HepG2 (cell line): ENCODE results near the gene LDLR. TPM values are rescaled to one million over a fixed set of nuclear protein-coding genes. Genes with fewer than 3 reads are reported as not detected.
A peak's percentile ranks its signal among the peaks of the same experiment; 100 is the strongest.

Experiments used
- ARID4A ChIP-seq: sonication (generic); formaldehyde crosslinking; IDR thresholded peaks from 2 replicates; pipeline ENCODE4 v1.5.0; 2020; ENCODE audit warnings: mild to moderate bottlenecking, missing genetic modification reagents, borderline replicate concordance
- CREBL2 ChIP-seq: sonication (generic); formaldehyde crosslinking; IDR thresholded peaks from 2 replicates; pipeline ENCODE4 v1.8.1; 2023; ENCODE audit warnings: missing genetic modification reagents, mild to moderate bottlenecking, borderline replicate concordance
- FOXM1 ChIP-seq: sonication (generic); formaldehyde crosslinking; IDR thresholded peaks from 2 replicates; pipeline ENCODE4 v1.5.0; 2020; ENCODE audit warnings: missing genetic modification reagents
- GABPB1 ChIP-seq: IDR thresholded peaks from 2 replicates; pipeline ENCODE4 v1.6.1; 2016; ENCODE audit warnings: mild to moderate bottlenecking, missing genetic modification reagents, moderate library complexity, missing compliant biosample characterization
- GMEB2 ChIP-seq: IDR thresholded peaks from 2 replicates; pipeline ENCODE4 v1.6.1; 2016; ENCODE audit warnings: missing biosample characterization, missing genetic modification reagents, low read depth
- JUNB ChIP-seq: sonication (generic); formaldehyde crosslinking; IDR thresholded peaks from 2 replicates; pipeline ENCODE4 v1.8.0; 2022; ENCODE audit warnings: missing genetic modification reagents, mild to moderate bottlenecking, borderline replicate concordance
- MEIS2 ChIP-seq: sonication (generic); formaldehyde crosslinking; IDR thresholded peaks from 2 replicates; pipeline ENCODE4 v1.9.0; 2021; ENCODE audit warnings: mild to moderate bottlenecking, missing genetic modification reagents
- MTA1 ChIP-seq: sonication (generic); formaldehyde crosslinking; IDR thresholded peaks from 2 replicates; pipeline ENCODE4 v1.4.0; 2020; ENCODE audit warnings: missing genetic modification reagents, mild to moderate bottlenecking, borderline replicate concordance
- NR2F1 ChIP-seq, 2 experiments: fragments of 450-650 bp in 1 of 2; formaldehyde crosslinking in 1 of 2; IDR thresholded peaks; 2 replicates each; pipeline versions ENCODE4 v1.5.0 to v1.6.1; 2016 to 2020; ENCODE audit warnings: mild to moderate bottlenecking in 1 of 2, missing compliant biosample characterization in 1 of 2, missing genetic modification reagents in 1 of 2, moderate library complexity in 1 of 2
- PCBP2 ChIP-seq: fragments of 200-400 bp; formaldehyde crosslinking; optimal IDR thresholded peaks from 2 replicates; pipeline ENCODE3; 2018; ENCODE audit warnings: low read length, low read depth; ENCODE audit not compliant: poor library complexity, severe bottlenecking
- PTBP1 ChIP-seq: fragments of 200-400 bp; formaldehyde crosslinking; IDR thresholded peaks from 2 replicates; pipeline ENCODE4 v1.6.1; 2018; ENCODE audit warnings: low read length, low read depth; ENCODE audit not compliant: poor library complexity, severe bottlenecking
- RAD21 ChIP-seq: fragments of 450-650 bp; formaldehyde crosslinking; IDR thresholded peaks from 2 replicates; pipeline ENCODE4 v1.5.0; 2020; ENCODE audit warnings: mild to moderate bottlenecking
- RFX1 ChIP-seq: fragments of 450-650 bp; IDR thresholded peaks from 2 replicates; pipeline ENCODE4 v1.6.1; 2017
- SMAD1 ChIP-seq: sonication (generic); formaldehyde crosslinking; IDR thresholded peaks from 2 replicates; pipeline ENCODE4 v1.4.0; 2020; ENCODE audit warnings: missing genetic modification reagents, low read depth, mild to moderate bottlenecking, borderline replicate concordance
- SP5 ChIP-seq: IDR thresholded peaks from 2 replicates; pipeline ENCODE4 v1.6.1; 2016; ENCODE audit warnings: low read depth, borderline replicate concordance
- SRSF1 ChIP-seq: fragments of 200-400 bp; formaldehyde crosslinking; optimal IDR thresholded peaks from 2 replicates; pipeline ENCODE3; 2017; ENCODE audit warnings: mild to moderate bottlenecking, low read depth, low read length, moderate library complexity
- TP53 ChIP-seq: sonication (generic); formaldehyde crosslinking; conservative IDR thresholded peaks from 2 replicates; pipeline ENCODE4 v1.4.0; 2020; ENCODE audit warnings: missing genetic modification reagents
- ZNF232 ChIP-seq: sonication (generic); formaldehyde crosslinking; IDR thresholded peaks from 2 replicates; pipeline ENCODE4 v1.4.0; 2020; ENCODE audit warnings: missing genetic modification reagents, borderline replicate concordance
- ZNF251 ChIP-seq: sonication (generic); formaldehyde crosslinking; IDR thresholded peaks from 2 replicates; pipeline ENCODE4 v1.9.0; 2021; ENCODE audit warnings: mild to moderate bottlenecking, missing genetic modification reagents
- ZNF451 ChIP-seq: sonication (generic); formaldehyde crosslinking; IDR thresholded peaks from 2 replicates; pipeline ENCODE4 v1.5.0; 2020; ENCODE audit warnings: mild to moderate bottlenecking, missing genetic modification reagents
- ZNF879 ChIP-seq: sonication (generic); formaldehyde crosslinking; IDR thresholded peaks from 2 replicates; pipeline ENCODE4 v1.8.1; 2023; ENCODE audit warnings: missing genetic modification reagents
- polyA plus RNA-seq, 8 experiments: library from polyadenylated mRNA; depleted of rRNA in 3 of 8; stranded (reverse) in 7 of 8; unstranded in 1 of 8; fragments of >200 nt; fragmentation: Illumina TruSeq in 4 of 8; extraction: Trizol in 4 of 8; gene quantifications; 2 replicates each; pipeline versions ENCODE4 v1.2.1 to v1.2.3, GENCODE V29; 2011 to 2016; ENCODE audit warnings: low read depth in 4 of 8, missing spikeins in 1 of 8, mixed read lengths in 1 of 8; ENCODE audit not compliant: insufficient read depth in 1 of 8
- total RNA-seq, 5 experiments: library from RNA; depleted of rRNA; stranded (reverse); fragments of >200 nt; fragmentation: Illumina TruSeq; extraction: Trizol; gene quantifications; 2 replicates each; pipeline ENCODE4 v1.2.3, GENCODE V29; 2016; ENCODE audit warnings: low read depth in 1 of 5

Gene LDLR
- total and polyA plus RNA-seq, 2 of the 13 experiments (the other 11 are each of a cell fraction or from before 2014, with no cell fraction given) = 51.6 to 92.5 TPM

- TF ChIP-seq FOXM1 (CRISPR knock-in tag) (no peak), RFX1 (no peak), SRSF1 (peak; percentile 52), ZNF251 (no peak), GMEB2 (no peak), PCBP2 (no peak), MTA1 (no peak), ZNF879 (CRISPR knock-in tag) (no peak), SP5 (CRISPR knock-in tag) (peak; percentile 86), CREBL2 (CRISPR knock-in tag) (no peak), JUNB (peak; percentile 81), ZNF232 (CRISPR knock-in tag) (no peak), PTBP1 (no peak), NR2F1 (CRISPR knock-in tag; IDR thresholded peaks at IDR 0.05) (no peak), RAD21 (peak; percentile 42; the same call in 1 of the 2 replicates), ARID4A (CRISPR knock-in tag) (peak; percentile 39; the same call in 1 of the 2 replicates), ZNF451 (CRISPR knock-in tag) (no peak), GABPB1 (peak; percentile 62; the same call in 1 of the 2 replicates), TP53 (no peak; the same call in 1 of the 2 replicates), MEIS2 (CRISPR knock-in tag) (no peak; the same call in 1 of the 2 replicates), SMAD1 (no peak; the same call in 1 of the 2 replicates)
Measured at GRCh38 chr19:11142528-11143171, 53.4 kb downstream of the LDLR start (continued).
